Left lung (tissue), 10 donors: Measurements from ENCODE around the gene TRPM3. TPM values are rescaled to one million over a fixed set of nuclear protein-coding genes. Genes with fewer than 3 reads are reported as not detected.

ENCODE experiments used
- ATAC-seq: fragments of 200-7000 bp; cut with Tn5 transposase; one replicate; pipeline ENCODE4 v1.9.1; 2020; ENCODE audit warnings: moderate library complexity
- DNase-seq, 4 donors: peaks; one replicate each; pipeline ENCODE4 v3.0.0-alpha.2; 2013 to 2020
- H3K27ac ChIP-seq, 2 donors: fragments of 200-600 bp; sonication (generic) in 1 of 2; one replicate each; pipeline versions ENCODE4 v1.5.0 to v1.8.0; 2020 to 2021
- H3K27me3 ChIP-seq, 2 donors: fragments of 200-600 bp; sonication (generic) in 1 of 2; one replicate each; pipeline versions ENCODE4 v1.5.0 to v1.8.0; 2020 to 2021
- H3K36me3 ChIP-seq, 2 donors: fragments of 200-600 bp; sonication (generic) in 1 of 2; one replicate each; pipeline versions ENCODE4 v1.5.0 to v1.8.0; 2020 to 2021
- H3K4me1 ChIP-seq, 2 donors: fragments of 200-600 bp; one replicate each; pipeline ENCODE4 v1.8.0; 2021
- H3K4me3 ChIP-seq, 2 donors: fragments of 200-600 bp; sonication (generic) in 1 of 2; one replicate each; pipeline versions ENCODE4 v1.5.0 to v1.8.0; 2020 to 2021; ENCODE audit warnings: mild to moderate bottlenecking in 1 of 2
- H3K9me3 ChIP-seq, 2 donors: fragments of 200-600 bp; sonication (generic) in 1 of 2; one replicate each; pipeline versions ENCODE4 v1.5.0 to v1.8.0; 2020 to 2021
- intact Hi-C, 2 donors: fragments of 100-400 bp; cut with DNase I; formaldehyde crosslinking; loops; one replicate each; pipeline versions ENCODE4 v1.11.2 to v1.14.2; 2022
- polyA plus RNA-seq, 6 donors: library from polyadenylated mRNA; unstranded; fragments of 120-200 nt; gene quantifications; one replicate each; pipeline ENCODE4 v1.2.1, GENCODE V29; 2013; ENCODE audit not compliant: insufficient read length in 6 of 6
- total RNA-seq, 2 donors: library from RNA; stranded (reverse); fragmentation: NEBNext Ultra II Directional; extraction: Animal tissue kit (Norgen Biotek cat#: 25700); gene quantifications; one replicate each; pipeline ENCODE4 v1.2.1, GENCODE V29; 2021
- TF ChIP-seq, protein P1 (sequence below), 2 donors: fragments of 200-600 bp; sonication (generic) in 1 of 2; IDR thresholded peaks; one replicate each; pipeline versions ENCODE4 v1.5.0 to v1.8.0; 2021; ENCODE audit warnings: antibody characterized with exemption in 2 of 2
- donor health status: DM: no; HTN: yes; CAD: no.
- donor health status: DM: no; HTN: no; CAD: no.

The TRPM3 gene
- total and polyA plus RNA-seq, 8 donors = 0.17 to 2.1 (median 1.2) TPM

GRCh38 chr9:71003346-71003745 is 118.1 kb downstream of the TRPM3 start:
- Histone ChIP-seq H3K4me1 (no peaks in the 10 kb centered on the region), H3K27ac (no peak overlapping the region), H3K36me3 (no peaks in the 10 kb centered on the region), H3K9me3 (peaks cover 0 to 19% of the 10 kb centered on the region in 2 donors), H3K4me3 (no peak overlapping the region), H3K27me3 (no peaks in the 10 kb centered on the region)
- intact Hi-C loops = no loop called here
- no peak for ATAC-seq
- TF ChIP-seq, protein P1, sequence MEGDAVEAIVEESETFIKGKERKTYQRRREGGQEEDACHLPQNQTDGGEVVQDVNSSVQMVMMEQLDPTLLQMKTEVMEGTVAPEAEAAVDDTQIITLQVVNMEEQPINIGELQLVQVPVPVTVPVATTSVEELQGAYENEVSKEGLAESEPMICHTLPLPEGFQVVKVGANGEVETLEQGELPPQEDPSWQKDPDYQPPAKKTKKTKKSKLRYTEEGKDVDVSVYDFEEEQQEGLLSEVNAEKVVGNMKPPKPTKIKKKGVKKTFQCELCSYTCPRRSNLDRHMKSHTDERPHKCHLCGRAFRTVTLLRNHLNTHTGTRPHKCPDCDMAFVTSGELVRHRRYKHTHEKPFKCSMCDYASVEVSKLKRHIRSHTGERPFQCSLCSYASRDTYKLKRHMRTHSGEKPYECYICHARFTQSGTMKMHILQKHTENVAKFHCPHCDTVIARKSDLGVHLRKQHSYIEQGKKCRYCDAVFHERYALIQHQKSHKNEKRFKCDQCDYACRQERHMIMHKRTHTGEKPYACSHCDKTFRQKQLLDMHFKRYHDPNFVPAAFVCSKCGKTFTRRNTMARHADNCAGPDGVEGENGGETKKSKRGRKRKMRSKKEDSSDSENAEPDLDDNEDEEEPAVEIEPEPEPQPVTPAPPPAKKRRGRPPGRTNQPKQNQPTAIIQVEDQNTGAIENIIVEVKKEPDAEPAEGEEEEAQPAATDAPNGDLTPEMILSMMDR (IDR thresholded peaks at IDR 0.05) = no peak
- no peak for DNase-seq

DNA sequence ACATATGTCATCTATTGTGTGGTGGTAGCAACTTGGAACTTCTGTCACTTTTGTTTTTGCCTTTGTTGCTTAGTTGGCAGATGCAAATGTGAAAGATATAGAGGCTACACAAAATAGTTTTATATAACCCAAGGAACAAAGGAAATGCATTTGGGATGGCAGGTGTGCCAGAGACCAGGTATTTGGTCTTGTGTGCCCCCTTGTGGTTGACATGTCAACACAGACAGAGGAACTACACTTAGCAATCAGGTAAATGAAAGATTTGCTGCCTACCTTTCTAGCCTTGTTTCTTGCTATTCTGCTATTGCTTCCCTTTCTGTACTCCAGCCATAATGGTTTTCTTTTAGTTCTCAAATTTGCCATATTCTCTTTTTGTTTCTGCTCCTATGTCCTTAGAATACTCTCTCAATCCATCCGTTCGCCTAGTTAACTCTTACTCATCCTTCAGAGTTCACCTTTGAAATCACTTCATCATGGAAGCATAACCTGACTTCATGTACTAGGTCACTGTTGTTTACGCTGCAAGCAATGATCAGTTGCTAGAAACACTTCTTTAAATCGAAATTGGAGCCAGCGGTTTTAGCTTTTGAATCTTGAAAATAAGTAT is 119.5 kb downstream of the TRPM3 start:
- Histone ChIP-seq H3K27ac (no peak overlapping the region), H3K4me1 (no peaks in the 10 kb centered on the region), H3K36me3 (no peaks in the 10 kb centered on the region), H3K9me3 (peaks cover 0 to 19% of the 10 kb centered on the region in 2 donors), H3K4me3 (no peak overlapping the region), H3K27me3 (no peaks in the 10 kb centered on the region)
- intact Hi-C loops = no loop called here
- ATAC-seq (peak; percentile 88), DNase-seq (peak in 1 of 4 donors; percentile 10)
- TF ChIP-seq, protein P1 (IDR thresholded peaks at IDR 0.05) = peak; percentile 20 to 37

- ATAC-seq (no peak), DNase-seq (no peak)
- intact Hi-C loops = no loop called here
- TF ChIP-seq, protein P1 (IDR thresholded peaks at IDR 0.05) = no peak
- no peaks in the 10 kb centered on the region for H3K9me3 ChIP-seq
- no peak overlapping the region for H3K4me3 ChIP-seq
- no peaks in the 10 kb centered on the region for H3K4me1 ChIP-seq
- H3K27me3 ChIP-seq = no peaks in the 10 kb centered on the region
- H3K36me3 ChIP-seq = no peaks in the 10 kb centered on the region
- no peak overlapping the region for H3K27ac ChIP-seq
Measured at GRCh38 chr9:70998962-70999361, 122.5 kb downstream of the TRPM3 start.

GRCh38 chr9:70995511-70995910 is 125.9 kb downstream of the TRPM3 start:
- DNase-seq = no peak
- ATAC-seq = no peak
- TF ChIP-seq, protein P1 (IDR thresholded peaks at IDR 0.05) = no peak
- no peaks in the 10 kb centered on the region for H3K9me3 ChIP-seq
- no peaks in the 10 kb centered on the region for H3K36me3 ChIP-seq
- no peaks in the 10 kb centered on the region for H3K4me1 ChIP-seq
- H3K27ac ChIP-seq = no peak overlapping the region
- H3K27me3 ChIP-seq = no peaks in the 10 kb centered on the region
- intact Hi-C loops = no loop called here
- H3K4me3 ChIP-seq = no peak overlapping the region

DNA sequence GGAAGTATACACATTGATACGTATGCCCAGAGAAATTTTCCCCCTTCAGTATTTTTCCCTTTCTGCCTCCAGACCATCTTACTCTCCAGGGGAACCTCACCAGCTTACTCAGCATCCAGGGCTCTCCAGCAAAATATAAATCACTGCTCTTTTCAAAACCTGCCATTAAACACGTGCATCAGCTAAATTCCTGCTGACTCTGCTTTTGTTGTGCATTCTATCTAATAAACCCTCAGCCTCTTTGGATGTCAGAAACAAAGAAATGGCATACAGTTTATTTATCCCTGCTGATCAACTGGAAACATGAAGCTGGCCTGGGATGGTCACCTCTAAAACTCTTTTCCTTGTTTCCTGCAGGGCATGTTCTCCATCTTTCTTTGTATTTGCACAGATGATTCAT is 126.8 kb downstream of the TRPM3 start:
- Histone ChIP-seq H3K9me3 (no peaks in the 10 kb centered on the region), H3K4me3 (no peak overlapping the region), H3K36me3 (no peaks in the 10 kb centered on the region), H3K4me1 (no peaks in the 10 kb centered on the region), H3K27ac (no peak overlapping the region), H3K27me3 (no peaks in the 10 kb centered on the region)
- ATAC-seq (no peak), DNase-seq (no peak)
- TF ChIP-seq, protein P1 (IDR thresholded peaks at IDR 0.05) = no peak
- intact Hi-C loops = no loop called here
